HG03097 (cell line): ENCODE results near the gene KCTD10.
"Not testable (repeated sequence)": the region's sequence is repeated elsewhere in the genome, so short reads cannot be mapped to it uniquely, and the experiment has no call there.

Experiments
- ATAC-seq: cut with Tn5 transposase; IDR thresholded peaks from one replicate; pipeline ENCODE4 v1.9.1; 2021; ENCODE audit not compliant: unreplicated experiment, low FRiP score

The KCTD10 gene

GRCh38 chr12:109475121-109475520 is 2.0 kb downstream of the KCTD10 start:
- ATAC-seq = no peak

DNA sequence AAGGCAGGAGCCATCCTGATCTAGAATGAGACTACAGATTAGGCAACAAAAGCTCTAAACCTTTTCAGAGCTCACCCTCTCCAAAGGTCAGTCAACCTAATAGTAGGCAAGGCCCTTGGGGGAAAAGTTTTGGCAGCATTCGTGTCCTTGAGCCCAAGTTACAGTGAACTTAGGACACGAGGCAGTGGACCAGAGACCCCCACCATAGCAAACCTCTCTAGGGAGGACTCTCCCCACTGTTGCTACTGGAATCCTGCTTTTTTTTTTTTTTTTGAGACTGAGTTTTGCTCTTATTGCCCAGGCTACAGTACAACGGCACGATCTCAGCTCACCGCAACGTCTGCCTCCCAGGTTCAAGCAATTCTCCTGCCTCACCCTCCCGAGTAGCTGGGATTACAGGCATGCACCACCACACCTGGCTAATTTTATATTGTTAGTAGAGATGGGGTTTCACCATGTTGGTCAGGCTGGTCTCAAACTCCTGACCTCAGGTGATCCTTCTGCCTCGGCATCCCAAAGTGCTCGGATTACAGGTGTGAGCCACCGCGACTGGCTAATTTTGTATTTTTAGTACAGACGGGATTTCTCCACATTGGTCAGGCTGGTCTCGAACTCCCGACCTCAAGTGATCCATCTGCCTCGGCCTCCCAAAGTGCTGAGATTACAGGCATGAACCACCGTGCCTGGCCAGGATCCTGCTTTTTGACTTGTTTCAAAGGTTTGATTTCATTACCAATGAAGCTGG is 3.4 kb downstream of the KCTD10 start:
- not testable (repeated sequence) for ATAC-seq

DNA sequence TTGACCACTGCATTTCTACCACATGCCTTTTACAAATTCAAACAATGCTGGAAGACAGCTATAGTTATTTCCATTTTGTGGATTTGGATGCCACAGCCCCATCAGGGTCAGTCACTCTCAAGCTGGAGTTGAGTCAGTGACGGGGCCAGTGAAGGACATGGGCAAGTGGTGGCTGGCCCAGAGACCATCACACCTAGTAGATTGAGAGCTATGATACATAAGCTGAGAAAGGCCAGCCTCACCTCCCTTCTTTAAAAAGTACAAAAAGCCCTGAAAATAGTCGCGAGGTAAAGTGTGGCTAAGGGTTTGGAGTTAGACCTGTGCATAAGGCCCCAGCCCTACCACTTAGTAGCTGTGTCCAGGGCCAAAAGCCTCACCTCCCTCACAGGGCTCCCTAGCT is 4.1 kb downstream of the KCTD10 start:
- no peak for ATAC-seq

DNA sequence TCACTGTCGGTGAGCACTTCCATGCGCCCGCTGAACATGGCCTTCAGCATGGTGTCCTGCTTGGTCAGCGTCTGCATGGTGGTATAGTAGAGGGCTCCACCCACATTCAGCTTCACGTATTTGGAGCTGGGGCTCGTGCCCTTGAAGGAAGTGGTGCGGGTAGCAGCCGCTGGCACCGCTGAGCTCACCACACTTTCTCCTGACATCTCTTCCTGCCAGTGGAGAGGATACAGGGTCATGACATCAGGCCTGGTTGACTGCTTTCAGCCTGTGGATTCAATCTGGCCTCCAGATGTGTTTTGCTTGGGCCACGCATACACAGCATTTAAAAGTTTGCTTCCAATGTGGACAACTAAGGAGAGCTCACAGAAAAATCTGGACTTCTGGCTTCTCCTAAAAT is 7.6 kb downstream of the KCTD10 start:
- ATAC-seq = no peak

DNA sequence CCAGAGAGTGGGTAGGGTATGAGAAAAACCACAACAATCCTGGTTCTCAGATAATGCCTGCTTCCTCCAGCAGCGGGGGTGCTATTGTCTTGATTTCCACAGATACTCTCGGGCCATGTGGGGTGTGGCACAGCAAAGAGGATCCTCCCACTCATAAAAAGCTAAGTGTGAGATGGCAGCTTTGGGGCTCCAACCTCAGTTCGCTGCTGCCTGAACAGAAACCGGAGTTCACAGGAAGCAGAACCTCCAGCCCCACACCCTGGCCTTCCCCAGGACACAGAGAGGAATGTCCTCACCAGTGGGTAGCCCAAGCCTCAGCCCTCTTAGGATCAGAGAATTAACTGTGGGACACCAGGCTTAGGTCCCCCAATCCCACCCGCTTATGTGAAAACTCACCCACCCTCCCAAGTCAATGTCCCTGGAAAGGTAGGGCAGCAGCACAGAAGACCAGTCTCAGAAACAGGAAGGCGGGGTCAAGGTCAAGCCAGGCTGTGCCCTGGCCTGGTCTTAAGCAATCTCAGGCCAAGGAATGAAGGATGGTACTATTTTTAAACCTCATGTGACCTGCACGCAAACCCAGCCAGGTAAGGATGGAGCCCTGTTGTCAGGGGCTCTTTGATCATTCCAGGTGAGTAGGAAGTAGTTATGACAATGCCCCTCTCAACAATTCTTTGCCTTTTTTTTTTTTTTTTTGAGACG is 9.0 kb downstream of the KCTD10 start:
- ATAC-seq = no peak

DNA sequence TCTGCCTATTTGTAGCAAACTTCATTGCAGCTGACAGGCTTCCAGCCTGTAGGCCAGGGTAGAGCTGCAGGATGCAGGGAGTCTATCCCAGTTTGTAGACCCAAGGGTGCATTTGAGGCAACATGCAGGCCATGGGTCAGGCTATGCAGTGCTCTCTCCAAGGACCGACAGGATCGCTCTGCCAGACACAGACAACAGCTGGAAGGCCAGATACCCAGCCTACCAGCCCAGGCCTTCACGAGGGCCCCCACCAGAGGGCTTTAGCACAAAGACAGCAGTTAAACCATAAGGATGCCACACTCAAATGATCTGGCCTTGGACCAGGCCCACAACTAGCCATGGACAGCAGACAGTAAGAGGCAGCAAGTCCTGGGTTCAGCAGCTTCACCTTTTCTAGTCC is 10.3 kb downstream of the KCTD10 start:
- no peak for ATAC-seq

DNA sequence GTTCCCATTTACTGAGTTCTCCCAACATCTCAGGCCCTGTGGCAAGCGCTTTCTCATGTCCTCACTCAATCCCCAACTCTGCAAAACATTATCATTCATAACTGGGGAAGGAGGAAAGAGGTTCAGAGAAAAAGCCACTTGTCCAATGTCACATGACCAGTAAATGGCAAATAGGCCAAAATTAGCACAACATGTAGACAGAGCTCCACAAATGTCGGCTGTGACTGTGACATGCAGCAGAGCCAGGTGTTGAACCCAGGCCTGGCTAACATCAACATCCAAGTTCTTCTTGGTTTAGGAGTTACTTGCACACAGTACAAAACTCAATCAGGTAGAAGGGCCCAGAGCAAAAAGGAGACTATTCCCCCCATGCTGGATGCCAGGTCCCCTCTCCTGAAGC is 10.8 kb downstream of the KCTD10 start:
- no peak for ATAC-seq

DNA sequence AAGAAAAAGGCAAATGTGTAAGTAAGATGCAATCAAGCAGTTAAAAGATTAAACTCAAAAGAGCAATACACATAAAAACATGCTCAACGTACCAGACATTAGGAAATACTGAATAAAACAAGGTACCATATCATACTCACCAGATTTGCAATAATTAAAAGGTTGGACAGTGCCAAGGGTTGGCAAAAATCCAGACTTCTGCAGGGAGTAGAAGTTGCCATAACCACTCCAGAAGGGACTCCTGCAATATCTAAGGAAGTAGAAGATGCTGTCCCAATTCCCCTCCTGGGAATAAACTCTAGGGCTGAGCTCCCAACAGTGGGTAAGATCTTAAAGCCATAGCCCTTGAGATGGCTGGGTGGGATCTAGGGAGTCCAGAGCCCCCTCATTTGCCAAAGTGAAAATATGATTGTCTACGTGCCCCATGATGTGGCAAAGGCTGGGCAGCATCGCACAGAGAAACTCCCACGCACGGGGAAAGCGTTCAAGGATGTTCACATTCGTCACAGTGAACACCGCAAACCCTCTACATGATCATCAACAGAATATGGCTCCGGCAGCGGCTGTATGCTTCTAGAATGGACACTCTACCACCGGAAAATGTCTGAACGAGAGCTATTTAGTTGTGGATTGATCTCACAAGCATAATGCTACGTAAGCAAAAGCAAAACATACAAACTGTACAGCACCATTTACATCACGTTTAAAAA is 12.3 kb downstream of the KCTD10 start:
- no peak for ATAC-seq

DNA sequence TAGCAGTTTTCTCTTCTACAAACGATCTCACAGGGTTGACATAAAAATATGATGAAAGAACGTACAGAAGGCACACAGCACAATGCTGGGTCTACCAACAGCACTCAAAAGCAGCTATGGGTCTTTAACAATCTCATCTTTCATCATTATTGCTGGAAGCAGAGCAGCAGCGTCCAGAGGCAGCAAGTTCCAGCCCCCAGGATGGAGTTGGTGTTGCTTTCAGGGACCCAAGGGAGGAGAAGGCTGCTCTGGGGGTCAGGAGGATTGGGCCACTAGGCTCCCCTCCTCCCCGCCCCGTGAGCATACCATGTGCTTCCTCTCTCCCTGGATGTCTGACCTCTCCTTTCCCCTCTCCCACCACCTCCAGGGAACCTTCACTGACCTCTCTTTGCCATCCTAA is 13.3 kb downstream of the KCTD10 start:
- no peak for ATAC-seq

DNA sequence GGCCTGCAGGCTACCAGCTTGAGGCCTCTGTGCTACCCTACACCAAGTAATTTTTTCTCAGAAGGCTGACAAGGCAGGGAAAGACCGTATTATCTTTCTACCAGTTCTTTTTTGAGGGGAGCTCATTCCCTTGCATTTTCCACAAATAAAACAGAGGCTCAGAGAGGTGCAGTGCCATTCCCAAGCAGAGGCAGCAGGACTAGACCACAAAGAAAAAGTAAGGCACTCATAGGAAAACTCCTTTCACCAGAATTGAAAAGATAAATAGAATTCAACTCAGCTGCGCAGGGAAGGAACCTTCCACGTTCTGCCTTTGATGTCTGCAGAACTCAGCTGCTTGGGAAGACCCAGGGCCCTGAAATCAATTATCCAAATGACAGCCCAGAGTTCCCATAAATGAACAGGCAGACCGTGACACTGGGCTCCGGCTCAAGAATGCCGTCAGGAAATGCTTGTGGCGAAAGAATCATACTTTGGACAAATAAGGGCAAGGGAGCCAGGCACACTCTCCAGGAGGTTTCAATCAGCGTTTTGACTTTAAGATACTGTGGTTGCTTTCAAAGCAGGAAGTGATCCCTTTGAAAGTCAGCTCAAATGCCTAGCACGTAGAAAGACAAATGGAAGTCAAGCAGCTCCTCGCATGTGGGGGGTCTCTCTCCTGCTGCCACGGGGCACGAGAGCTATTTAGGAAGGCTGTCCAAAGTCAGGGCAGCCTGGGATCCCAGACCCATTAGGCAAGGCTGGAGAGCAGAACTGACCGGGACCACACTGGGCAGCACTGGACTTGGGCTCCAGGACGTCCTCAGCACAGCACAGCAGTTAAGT is 14.0 kb downstream of the KCTD10 start:
- ATAC-seq = no peak

DNA sequence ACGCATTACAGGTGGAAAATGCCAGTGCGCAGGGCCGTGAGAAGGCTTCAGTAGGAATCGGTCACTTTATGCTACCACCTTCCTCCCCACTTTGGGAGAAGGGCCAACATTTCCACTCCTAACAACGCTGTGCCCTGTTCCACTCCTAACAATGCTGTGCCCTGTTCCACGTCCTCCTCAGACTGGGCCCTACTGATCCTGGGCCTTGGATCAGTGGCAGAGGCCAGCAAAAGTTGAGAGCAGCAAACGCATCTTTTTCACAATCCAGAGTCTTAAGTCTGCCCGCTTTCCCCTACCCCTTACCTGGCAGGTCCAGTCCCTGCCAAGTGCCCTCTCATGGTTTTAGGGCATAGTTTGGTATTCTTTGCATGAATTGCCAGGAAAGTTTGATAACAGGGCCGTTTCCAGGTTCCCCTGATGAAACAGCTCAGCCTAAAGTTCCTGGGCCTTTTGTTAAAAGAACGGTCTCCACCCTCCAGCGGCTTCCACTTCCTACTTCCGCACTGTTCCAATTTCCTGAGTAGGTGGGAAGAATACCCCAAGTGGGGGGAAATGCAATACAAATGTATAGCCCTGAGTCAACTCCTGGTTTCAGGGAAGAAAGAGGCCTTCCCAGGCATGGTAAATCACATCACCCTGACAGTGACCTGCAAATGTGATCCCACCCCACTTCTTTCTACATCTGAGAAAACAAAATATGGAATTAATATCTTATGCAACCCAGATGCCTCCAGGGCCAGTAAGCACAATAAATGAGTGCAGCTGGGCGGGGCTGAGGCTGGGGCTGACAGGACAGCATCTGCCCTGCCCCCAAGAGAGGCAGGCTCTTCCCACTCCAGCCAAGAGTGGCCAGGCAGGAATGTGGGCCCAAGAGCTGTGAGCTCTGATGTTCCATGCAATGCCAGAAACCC is 15.0 kb downstream of the KCTD10 start:
- ATAC-seq = no peak

GRCh38 chr12:109461049-109461845 is 15.9 kb downstream of the KCTD10 start:
- ATAC-seq = no peak

- no peak for ATAC-seq
These were observed 16.6 kb downstream of the KCTD10 start for GRCh38 chr12:109460538-109460937.

DNA sequence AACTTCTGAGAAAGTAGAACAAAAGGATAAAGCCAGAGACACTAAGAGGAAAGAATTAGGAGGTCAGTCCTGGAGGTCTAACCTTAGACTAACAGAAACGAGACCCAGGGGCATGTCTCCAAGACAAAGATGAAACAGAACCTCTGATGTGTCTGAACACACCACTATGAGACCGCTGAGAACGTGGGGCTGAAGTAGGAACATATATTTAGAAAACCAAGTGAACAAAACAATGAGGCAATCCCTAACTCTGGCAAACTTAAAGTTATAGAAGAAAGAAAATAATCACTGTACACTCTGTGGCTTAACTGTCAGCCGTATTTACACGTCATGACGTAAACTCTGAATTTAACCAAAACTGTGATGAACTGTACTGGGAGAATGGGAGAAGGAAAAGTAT is 17.9 kb downstream of the KCTD10 start:
- ATAC-seq = no peak

DNA sequence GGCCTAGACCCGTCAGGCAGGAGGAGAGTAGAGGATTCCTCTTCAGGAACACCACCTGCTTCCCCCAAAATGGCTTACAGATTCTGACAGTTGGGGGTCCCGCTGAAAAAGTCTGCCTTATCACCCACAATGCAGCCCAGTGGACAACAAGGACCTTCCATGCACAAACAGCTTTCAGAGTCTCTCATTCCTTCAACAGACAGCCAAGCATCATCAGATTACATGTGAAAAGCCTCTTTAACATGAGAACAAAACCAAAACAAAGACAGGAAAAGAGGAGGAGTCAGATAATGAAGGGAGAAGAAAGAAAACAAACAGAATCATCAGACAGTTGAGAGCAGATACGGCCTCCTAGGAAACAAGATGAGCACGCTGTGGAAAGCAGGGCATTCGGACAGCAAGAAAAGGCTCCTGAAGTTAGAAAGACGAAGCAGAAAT is 18.3 kb downstream of the KCTD10 start:
- ATAC-seq = no peak

- ATAC-seq = no peak
These were observed 19.0 kb downstream of the KCTD10 start for GRCh38 chr12:109458086-109458485.

DNA sequence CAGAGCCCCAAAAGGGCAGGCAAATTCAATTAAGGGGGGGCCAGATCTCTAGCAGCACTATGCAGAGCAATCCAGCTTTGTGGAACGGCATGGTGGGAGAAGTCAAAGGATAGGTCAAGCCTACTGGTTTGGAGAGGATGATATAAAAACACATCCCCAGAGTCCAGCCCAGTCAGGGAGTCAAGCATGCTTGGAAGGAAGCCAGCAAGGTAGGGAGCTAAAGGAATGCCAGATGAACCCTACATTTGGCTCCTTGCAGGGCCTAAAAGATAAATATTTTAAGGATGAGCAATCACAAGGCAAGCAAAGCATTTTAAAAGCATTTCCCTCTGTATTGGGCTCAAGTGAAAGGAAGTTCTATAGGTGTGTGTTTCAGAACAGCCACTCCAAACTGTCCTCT is 21.4 kb downstream of the KCTD10 start:
- ATAC-seq = no peak

GRCh38 chr12:109452489-109452888 is 24.6 kb downstream of the KCTD10 start:
- ATAC-seq = no peak

DNA sequence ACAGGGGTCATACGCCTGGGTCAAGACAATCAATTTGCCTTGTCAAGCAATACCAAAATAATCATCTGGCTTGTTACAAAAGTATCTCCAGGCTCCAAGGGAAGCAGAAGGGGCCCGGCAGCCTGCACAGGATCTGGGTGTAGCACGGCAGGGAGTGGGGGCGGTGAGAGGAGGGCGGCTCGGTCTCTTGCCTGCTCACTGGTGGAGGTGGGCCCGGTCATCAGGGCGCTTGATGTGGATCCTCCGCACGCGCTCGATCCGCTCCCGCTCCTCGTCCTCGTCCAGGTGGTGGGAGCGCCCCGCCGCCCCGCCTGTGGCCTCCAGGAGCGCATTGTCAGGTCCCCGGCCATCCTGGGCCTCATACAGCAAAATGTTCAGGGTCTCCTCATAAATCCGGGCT is 25.7 kb downstream of the KCTD10 start:
- ATAC-seq = no peak
